Astrocyte (in vitro differentiated cells and primary cell): ENCODE results near the gene FAM240A. TPM values are rescaled to one million over a fixed set of nuclear protein-coding genes. Genes with fewer than 3 reads are reported as not detected.

Experiments used
- DNase-seq: peaks from one replicate; pipeline ENCODE4 v3.0.0-alpha.2; 2010; ENCODE audit warnings: low read depth
- FAIRE-seq: peaks from 2 replicates; lab custom pipeline; 2011; peaks lifted over from hg19 to GRCh38; lab: Jason Lieb, UNC
- H2AFZ ChIP-seq: 2 replicates; pipeline ENCODE4 v1.6.0; 2012; ENCODE audit warnings: low read depth, low read length, inconsistent platforms
- H3K27ac ChIP-seq: 2 replicates; pipeline ENCODE4 v1.5.1; 2011; ENCODE audit warnings: low read depth, low read length, inconsistent platforms
- H3K27me3 ChIP-seq: 2 replicates; pipeline ENCODE4 v1.6.0; 2011; ENCODE audit warnings: low read length, inconsistent platforms; ENCODE audit not compliant: insufficient read depth
- H3K36me3 ChIP-seq: 2 replicates; pipeline ENCODE4 v1.5.1; 2011; ENCODE audit warnings: low read length, inconsistent platforms; ENCODE audit not compliant: insufficient read depth
- H3K4me1 ChIP-seq: 2 replicates; pipeline ENCODE4 v1.5.1; 2011; ENCODE audit warnings: low read length, inconsistent platforms; ENCODE audit not compliant: insufficient read depth
- H3K4me2 ChIP-seq: 2 replicates; pipeline ENCODE4 v1.6.0; 2012; ENCODE audit warnings: low read length, inconsistent platforms
- H3K4me3 ChIP-seq: 2 replicates; pipeline ENCODE4 v1.5.1; 2011; ENCODE audit warnings: low read depth, mild to moderate bottlenecking, low read length, inconsistent platforms; ENCODE audit not compliant: insufficient read depth
- H3K79me2 ChIP-seq: 2 replicates; pipeline ENCODE4 v1.6.0; 2012; ENCODE audit warnings: mild to moderate bottlenecking, low read length, inconsistent platforms; ENCODE audit not compliant: insufficient read depth
- H3K9ac ChIP-seq: 2 replicates; pipeline ENCODE4 v1.6.0; 2012; ENCODE audit warnings: mild to moderate bottlenecking, low read length, inconsistent platforms
- H3K9me3 ChIP-seq: 2 replicates; pipeline ENCODE4 v1.5.1; 2012; ENCODE audit warnings: low read depth, mild to moderate bottlenecking, low read length, inconsistent platforms; ENCODE audit not compliant: insufficient read depth
- H4K20me1 ChIP-seq: 2 replicates; pipeline ENCODE4 v1.6.0; 2012; ENCODE audit warnings: low read length, inconsistent platforms; ENCODE audit not compliant: insufficient read depth
- H3K27ac Mint-ChIP-seq: one replicate; pipeline ENCODE4 v1.8.0; 2021; ENCODE audit warnings: mild to moderate bottlenecking, mixed read lengths; ENCODE audit not compliant: unreplicated experiment
- H3K27me3 Mint-ChIP-seq: one replicate; pipeline ENCODE4 v1.8.0; 2021; ENCODE audit warnings: low read depth, mixed read lengths; ENCODE audit not compliant: unreplicated experiment
- H3K36me3 Mint-ChIP-seq: one replicate; pipeline ENCODE4 v1.8.0; 2021; ENCODE audit warnings: low read depth, mixed read lengths; ENCODE audit not compliant: unreplicated experiment
- H3K4me1 Mint-ChIP-seq: one replicate; pipeline ENCODE4 v1.8.0; 2021; ENCODE audit warnings: low read depth, mixed read lengths; ENCODE audit not compliant: unreplicated experiment
- H3K4me3 Mint-ChIP-seq: one replicate; pipeline ENCODE4 v1.8.0; 2021; ENCODE audit warnings: mild to moderate bottlenecking, moderate library complexity, mixed read lengths; ENCODE audit not compliant: unreplicated experiment
- H3K9me3 Mint-ChIP-seq: one replicate; pipeline ENCODE4 v1.8.0; 2021; ENCODE audit warnings: mild to moderate bottlenecking, mixed read lengths; ENCODE audit not compliant: unreplicated experiment
- EZH2 ChIP-seq: IDR thresholded peaks from 2 replicates; pipeline ENCODE4 v1.6.1; 2012; ENCODE audit warnings: mild to moderate bottlenecking, low read length, inconsistent platforms; ENCODE audit not compliant: insufficient read depth
- total RNA-seq: library from RNA; stranded (reverse); gene quantifications from 2 replicates; pipeline ENCODE4 v1.2.1, GENCODE V29; 2021

Gene FAM240A
- total RNA-seq, 1 donor from 2014 or later: not detected

GRCh38 chr3:46675426-46675825, 63.1 kb downstream of the FAM240A start:
- H3K9me3 ChIP-seq: no peaks in the 10 kb centered on the region
- no peak overlapping the region for H3K4me2 ChIP-seq
- TF ChIP-seq EZH2: no peak
- no peak overlapping the region for H3K27ac ChIP-seq
- no peaks in the 10 kb centered on the region for H4K20me1 ChIP-seq
- Mint-ChIP-seq H3K9me3 (peaks cover 8% of the 10 kb centered on the region), H3K27me3 (peaks cover 28% of the 10 kb centered on the region), H3K27ac (no peak overlapping the region), H3K36me3 (peaks cover 31% of the 10 kb centered on the region), H3K4me3 (no peak overlapping the region), H3K4me1 (no peaks in the 10 kb centered on the region)
- no peak overlapping the region for H2AFZ ChIP-seq
- no peaks in the 10 kb centered on the region for H3K27me3 ChIP-seq
- no peaks in the 10 kb centered on the region for H3K4me1 ChIP-seq
- H3K9ac ChIP-seq: no peak overlapping the region
- no peak for FAIRE-seq
- H3K4me3 ChIP-seq: no peak overlapping the region
- H3K79me2 ChIP-seq: no peaks in the 10 kb centered on the region
- DNase-seq: no peak
- H3K36me3 ChIP-seq: no peaks in the 10 kb centered on the region

Other genes starting within 250 kb of the FAM240A start
- gene CCR5, start 241.6 kb upstream of the FAM240A start, total RNA-seq: not detected in 2 replicates
- 0.17 TPM in 1 of 2 replicates, not detected in the other for gene CCRL2, start 205.3 kb upstream of the FAM240A start, total RNA-seq
- not detected in 2 replicates for gene LTF, start 147.6 kb upstream of the FAM240A start, total RNA-seq
- gene RTP3, start 114.5 kb upstream of the FAM240A start, total RNA-seq: not detected in 2 replicates
- 0.32 and 0.36 TPM in 2 replicates for gene LRRC2, start 46.2 kb upstream of the FAM240A start, total RNA-seq
- gene ALS2CL, start 81.2 kb downstream of the FAM240A start, total RNA-seq: 8.5 and 13.5 TPM in 2 replicates
- 0.34 and 0.53 TPM in 2 replicates for gene TMIE, start 88.9 kb downstream of the FAM240A start, total RNA-seq
- gene PRSS50, start 105.3 kb downstream of the FAM240A start, total RNA-seq: not detected in 2 replicates